ENCODE data around the gene GPATCH4. TPM values are rescaled to one million over a fixed set of nuclear protein-coding genes. Genes with fewer than 3 reads are reported as not detected.

Gene GPATCH4
- total RNA-seq, 2 experiments from 2014 or later: 40.2 to 43.2 TPM

Other genes with a start within 250 kb of the GPATCH4 start
- gene RHBG, start 232.3 kb downstream of the GPATCH4 start, total RNA-seq: not detected
- 10 to 100 TPM; 35.9 to 39.7 TPM for gene MEF2D, start 100.7 kb downstream of the GPATCH4 start, total RNA-seq
- 10 to 100 TPM; 16.9 to 19.3 TPM for gene IQGAP3, start 28.9 kb downstream of the GPATCH4 start, total RNA-seq
- under 1 TPM; 0.51 to 0.90 TPM for gene TTC24, start 21.8 kb downstream of the GPATCH4 start, total RNA-seq
- gene NAXE, start 9.7 kb downstream of the GPATCH4 start, total RNA-seq: 10 to 100 TPM; 73.6 to 76.7 TPM
- gene HAPLN2, start 17.9 kb upstream of the GPATCH4 start, total RNA-seq: under 1 TPM; 0.21 to 0.34 TPM
- gene BCAN, start 40.6 kb upstream of the GPATCH4 start, total RNA-seq: not detected
- under 1 TPM in 1 of 2 experiments, not detected in 1; 0.07 TPM for gene NES, start 75.9 kb upstream of the GPATCH4 start, total RNA-seq
- gene CRABP2, start 104.1 kb upstream of the GPATCH4 start, total RNA-seq: 1 to 10 TPM; 1.1 to 2.3 TPM
- 10 to 100 TPM; 43.0 to 46.3 TPM for gene METTL25B, start 127.0 kb upstream of the GPATCH4 start, total RNA-seq
- 10 to 100 TPM; 35.6 to 36.8 TPM for gene ISG20L2, start 127.3 kb upstream of the GPATCH4 start, total RNA-seq
- gene MRPL24, start 139.6 kb upstream of the GPATCH4 start, total RNA-seq: 100 to 1,000 TPM; 105 to 106 TPM
- gene HDGF, start 150.2 kb upstream of the GPATCH4 start, total RNA-seq: 100 to 1,000 TPM; 357 to 365 TPM
- 10 to 100 TPM; 58.6 to 67.2 TPM for gene PRCC, start 166.1 kb upstream of the GPATCH4 start, total RNA-seq
- gene SH2D2A, start 215.4 kb upstream of the GPATCH4 start, total RNA-seq: 100 to 1,000 TPM; 280 to 294 TPM